Measurements from ENCODE around the gene DGKD. TPM values are rescaled to one million over a fixed set of nuclear protein-coding genes. Genes with fewer than 3 reads are reported as not detected.

Gene DGKD
- total RNA-seq, 1 experiment from 2014 or later = 52.0 TPM

DNA sequence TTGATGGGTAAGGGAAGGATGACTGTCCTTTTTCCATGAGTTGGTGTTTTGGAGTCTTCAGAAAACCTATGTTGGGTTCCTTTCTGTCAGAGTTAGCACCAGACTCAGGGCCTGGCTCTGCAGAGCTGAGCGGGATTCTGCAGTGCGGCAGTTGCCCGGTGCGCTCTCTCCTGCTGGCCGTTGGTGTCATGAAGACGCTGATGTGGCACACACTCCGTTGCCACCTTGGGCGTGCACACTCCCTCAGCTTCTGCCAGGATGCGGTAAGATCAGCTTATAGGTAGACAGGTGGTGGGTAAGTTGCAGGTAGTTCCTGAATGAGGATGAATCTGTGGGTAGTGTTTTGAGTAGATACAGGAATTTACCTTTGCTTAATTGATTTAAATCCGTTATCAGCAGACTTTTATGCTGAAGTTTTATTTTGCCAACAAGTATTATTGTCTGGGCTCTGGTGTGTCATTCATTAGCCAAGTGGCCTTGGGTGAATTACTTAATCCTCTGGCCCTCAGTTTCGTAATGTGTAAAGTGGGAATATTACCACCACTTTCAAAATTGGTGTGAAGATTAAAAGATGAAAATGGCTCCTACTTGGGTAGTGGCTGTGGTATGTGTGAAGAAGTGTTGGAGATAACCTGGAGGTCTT, 26.8 kb downstream of the DGKD start:
- H3K9ac ChIP-seq (ENCODE audit: low read length) = no peak overlapping the region
- H3K79me2 ChIP-seq (ENCODE audit: insufficient read depth, low read length) = peaks cover 80% of the 10 kb centered on the region
- DNase-seq (ENCODE audit: low read depth, low spot score) = no peak
- TF ChIP-seq RAD21 (IDR thresholded peaks at IDR 0.05; ENCODE audit: low read depth) (no peak), ELF1 (IDR thresholded peaks at IDR 0.05; ENCODE audit: borderline replicate concordance, low read depth) (no peak), FOSL1 (IDR thresholded peaks at IDR 0.05; ENCODE audit: low read depth) (no peak), POLR2AphosphoS5 (IDR thresholded peaks at IDR 0.05; ENCODE audit: low read depth, low read length) (no peak), YY1 (IDR thresholded peaks at IDR 0.05; ENCODE audit: extremely low read depth, insufficient replicate concordance, low read depth, low read length) (no peak)
- TF ChIP-seq, protein P1, sequence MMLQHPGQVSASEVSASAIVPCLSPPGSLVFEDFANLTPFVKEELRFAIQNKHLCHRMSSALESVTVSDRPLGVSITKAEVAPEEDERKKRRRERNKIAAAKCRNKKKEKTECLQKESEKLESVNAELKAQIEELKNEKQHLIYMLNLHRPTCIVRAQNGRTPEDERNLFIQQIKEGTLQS (IDR thresholded peaks at IDR 0.05) = no peak
- TF ChIP-seq, protein P2, sequence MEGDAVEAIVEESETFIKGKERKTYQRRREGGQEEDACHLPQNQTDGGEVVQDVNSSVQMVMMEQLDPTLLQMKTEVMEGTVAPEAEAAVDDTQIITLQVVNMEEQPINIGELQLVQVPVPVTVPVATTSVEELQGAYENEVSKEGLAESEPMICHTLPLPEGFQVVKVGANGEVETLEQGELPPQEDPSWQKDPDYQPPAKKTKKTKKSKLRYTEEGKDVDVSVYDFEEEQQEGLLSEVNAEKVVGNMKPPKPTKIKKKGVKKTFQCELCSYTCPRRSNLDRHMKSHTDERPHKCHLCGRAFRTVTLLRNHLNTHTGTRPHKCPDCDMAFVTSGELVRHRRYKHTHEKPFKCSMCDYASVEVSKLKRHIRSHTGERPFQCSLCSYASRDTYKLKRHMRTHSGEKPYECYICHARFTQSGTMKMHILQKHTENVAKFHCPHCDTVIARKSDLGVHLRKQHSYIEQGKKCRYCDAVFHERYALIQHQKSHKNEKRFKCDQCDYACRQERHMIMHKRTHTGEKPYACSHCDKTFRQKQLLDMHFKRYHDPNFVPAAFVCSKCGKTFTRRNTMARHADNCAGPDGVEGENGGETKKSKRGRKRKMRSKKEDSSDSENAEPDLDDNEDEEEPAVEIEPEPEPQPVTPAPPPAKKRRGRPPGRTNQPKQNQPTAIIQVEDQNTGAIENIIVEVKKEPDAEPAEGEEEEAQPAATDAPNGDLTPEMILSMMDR (IDR thresholded peaks at IDR 0.05 in 2 of 3, conservative IDR thresholded peaks at IDR 0.05 in 1 of 3; ENCODE audit: borderline replicate concordance in 1 of 3, insufficient read depth in 1 of 3, low read depth in 2 of 3, low read length in 2 of 3) = no peak
- 0 out of 4 replicates have a peak, but pooled peaks cover 0 to 1% of the 10 kb centered on the region in 2 experiments for H3K4me1 ChIP-seq (ENCODE audit: control insufficient read depth in 1 of 2, insufficient read depth in 2 of 2, low read length in 2 of 2)
- no peaks in the 10 kb centered on the region for H4K20me1 ChIP-seq (ENCODE audit: insufficient read depth)
- no peak overlapping the region for H3K4me3 ChIP-seq (replicated peaks in 1 of 2; ENCODE audit: low read depth in 1 of 2, low read length in 2 of 2)
- no TSS peak for BruUV-seq (replicated peaks)
- RAD21 ChIA-PET (ENCODE audit: low non-redundant PET in 1 of 2, low total read pairs in 2 of 2, uncharacterized antibody in 2 of 2, unreplicated experiment in 2 of 2) = no interaction called here
- intact Hi-C loops (cut with micrococcal nuclease) = no loop called here
- peaks cover 0 to under 1% of the 10 kb centered on the region in 2 experiments; a peak in 2 of 4 replicates for H3K36me3 ChIP-seq (ENCODE audit: control insufficient read depth in 1 of 2, insufficient read depth in 2 of 2, low read length in 2 of 2)
- no peaks in the 10 kb centered on the region for H3K27me3 ChIP-seq (ENCODE audit: insufficient read depth, low read length)
- H3K27ac ChIP-seq (ENCODE audit: low read depth, low read length) = no peak overlapping the region
- no peaks in the 10 kb centered on the region for H3K9me2 ChIP-seq (ENCODE audit: insufficient read depth)
- no peak overlapping the region for H2AFZ ChIP-seq (ENCODE audit: low read depth, low read length, poor library complexity, severe bottlenecking)
- POLR2A ChIA-PET = no interaction called here
- ATAC-seq = no peak
- H3K9me3 ChIP-seq (ENCODE audit: control insufficient read depth in 1 of 2, insufficient read depth in 1 of 2, low read depth in 1 of 2, low read length in 2 of 2) = no peaks in the 10 kb centered on the region
- CTCF ChIA-PET = no interaction called here
- H3K4me2 ChIP-seq (ENCODE audit: low read length) = no peak overlapping the region
